Measurements from ENCODE around the gene NAA25. TPM values are rescaled to one million over a fixed set of nuclear protein-coding genes. Genes with fewer than 3 reads are reported as not detected.
"Not testable (repeated sequence)": the region's sequence is repeated elsewhere in the genome, so short reads cannot be mapped to it uniquely, and the experiment has no call there.

Gene NAA25
- total RNA-seq, 4 donors from 2014 or later = 5.3 to 57.4 (median 33.9) TPM

DNA sequence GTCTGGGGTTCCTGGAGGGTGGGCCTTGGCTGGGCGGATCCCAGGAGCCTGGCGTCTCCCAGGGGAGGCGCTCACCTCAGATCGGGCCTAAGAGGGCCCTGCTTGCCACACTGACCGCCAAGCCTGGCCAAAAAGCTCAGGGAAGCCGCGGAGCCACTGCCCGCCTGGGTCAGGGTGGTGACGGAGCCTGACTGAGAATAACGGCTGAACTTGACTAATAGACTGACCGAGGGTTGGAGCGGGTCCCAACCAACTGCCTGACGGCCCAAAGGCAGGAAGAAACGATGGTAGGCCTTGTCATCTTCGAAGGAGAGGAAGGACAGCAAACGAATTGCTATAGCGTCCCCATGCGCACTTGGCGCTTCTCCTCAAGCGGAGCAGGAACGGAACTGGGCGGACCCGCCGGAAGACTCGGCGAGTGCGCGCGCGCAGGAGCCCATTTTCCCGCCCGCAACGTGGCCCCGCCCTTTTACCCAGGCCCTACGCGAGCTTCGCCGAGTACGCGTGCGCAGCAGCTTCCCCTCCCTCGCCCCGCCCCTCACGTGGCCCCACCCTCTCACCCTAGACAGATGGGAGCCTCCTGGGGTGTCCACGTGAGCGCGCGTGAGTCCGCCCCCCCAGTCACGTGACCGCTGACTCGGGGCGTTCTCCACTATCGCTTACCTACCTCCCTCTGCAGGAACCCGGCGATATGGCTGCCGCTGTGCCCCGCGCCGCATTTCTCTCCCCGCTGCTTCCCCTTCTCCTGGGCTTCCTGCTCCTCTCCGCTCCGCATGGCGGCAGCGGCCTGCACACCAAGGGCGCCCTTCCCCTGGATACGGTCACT is 95.6 kb downstream of the NAA25 start, which contains the start of the genes ERP29 and TMEM116:
ERP29 (plus strand) TSS at position 652 of the 826 bp plus-strand sequence; CDS start at position 692, 40 bp downstream.
TMEM116 (minus strand) TSS at position 391 of the 826 bp plus-strand sequence. CDS start 7,895 bp downstream, outside the sequence.
- Histone ChIP-seq H3K9me3 (no peaks in the 10 kb centered on the region), H3K4me3 (peak within 1 kb of the TSS; percentile 90 to 95), H3K27me3 (no peaks in the 10 kb centered on the region), H3K4me1 (peaks cover 0 to 5% of the 10 kb centered on the region in 2 donors), H3K27ac (peak within 1 kb of the TSS; percentile 87 to 99), H3K36me3 (no peaks in the 10 kb centered on the region)
- TF ChIP-seq, protein P1, sequence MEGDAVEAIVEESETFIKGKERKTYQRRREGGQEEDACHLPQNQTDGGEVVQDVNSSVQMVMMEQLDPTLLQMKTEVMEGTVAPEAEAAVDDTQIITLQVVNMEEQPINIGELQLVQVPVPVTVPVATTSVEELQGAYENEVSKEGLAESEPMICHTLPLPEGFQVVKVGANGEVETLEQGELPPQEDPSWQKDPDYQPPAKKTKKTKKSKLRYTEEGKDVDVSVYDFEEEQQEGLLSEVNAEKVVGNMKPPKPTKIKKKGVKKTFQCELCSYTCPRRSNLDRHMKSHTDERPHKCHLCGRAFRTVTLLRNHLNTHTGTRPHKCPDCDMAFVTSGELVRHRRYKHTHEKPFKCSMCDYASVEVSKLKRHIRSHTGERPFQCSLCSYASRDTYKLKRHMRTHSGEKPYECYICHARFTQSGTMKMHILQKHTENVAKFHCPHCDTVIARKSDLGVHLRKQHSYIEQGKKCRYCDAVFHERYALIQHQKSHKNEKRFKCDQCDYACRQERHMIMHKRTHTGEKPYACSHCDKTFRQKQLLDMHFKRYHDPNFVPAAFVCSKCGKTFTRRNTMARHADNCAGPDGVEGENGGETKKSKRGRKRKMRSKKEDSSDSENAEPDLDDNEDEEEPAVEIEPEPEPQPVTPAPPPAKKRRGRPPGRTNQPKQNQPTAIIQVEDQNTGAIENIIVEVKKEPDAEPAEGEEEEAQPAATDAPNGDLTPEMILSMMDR (IDR thresholded peaks at IDR 0.05) = peak; percentile 31 to 78 (median 70)
- peak; percentile 90 to 96 for TF ChIP-seq POLR2A (IDR thresholded peaks at IDR 0.05)
- peak; percentile 100 for DNase-seq
- intact Hi-C loops (cut with DNase I; ENCODE audit: low total_unique reads) = loop anchor here (10.0 kb wide), 1 partner anchor 92 kb away; the partner anchor contains the start of gene NAA25

DNA sequence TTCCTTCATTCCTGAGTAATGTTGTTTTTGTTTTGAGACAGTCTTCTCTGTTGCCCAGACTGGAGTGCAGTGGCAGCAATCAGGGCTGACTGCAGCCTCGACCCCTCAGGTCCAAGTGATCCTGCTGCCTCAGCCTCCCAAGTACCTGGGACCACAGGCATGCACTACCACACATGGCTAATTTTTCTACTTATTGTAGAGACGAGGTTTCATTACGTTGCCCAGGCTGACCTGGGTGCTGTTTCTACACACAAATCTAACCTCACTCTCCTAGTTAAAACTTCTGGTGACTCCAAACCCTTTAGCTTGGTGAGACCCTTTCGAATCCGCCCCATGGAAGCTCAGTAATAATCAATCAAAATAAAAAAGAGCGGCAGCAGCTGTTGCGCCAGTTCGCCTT is 96.9 kb downstream of the NAA25 start:
- H3K4me1 ChIP-seq = peaks cover 0 to 5% of the 10 kb centered on the region in 2 donors
- H3K36me3 ChIP-seq = no peaks in the 10 kb centered on the region
- no peak for DNase-seq
- peak overlapping the region in 1 of 2 donors; percentile 87 for H3K27ac ChIP-seq
- no peaks in the 10 kb centered on the region for H3K27me3 ChIP-seq
- H3K4me3 ChIP-seq = peak overlapping the region in 1 of 2 donors; percentile 95
- intact Hi-C loops (cut with DNase I; ENCODE audit: low total_unique reads) = loop anchor here (10.0 kb wide), 1 partner anchor 93 kb away; the partner anchor contains the start of gene NAA25
- no peaks in the 10 kb centered on the region for H3K9me3 ChIP-seq
- TF ChIP-seq POLR2A (IDR thresholded peaks at IDR 0.05) = no peak
- TF ChIP-seq, protein P1 (IDR thresholded peaks at IDR 0.05) = no peak

DNA sequence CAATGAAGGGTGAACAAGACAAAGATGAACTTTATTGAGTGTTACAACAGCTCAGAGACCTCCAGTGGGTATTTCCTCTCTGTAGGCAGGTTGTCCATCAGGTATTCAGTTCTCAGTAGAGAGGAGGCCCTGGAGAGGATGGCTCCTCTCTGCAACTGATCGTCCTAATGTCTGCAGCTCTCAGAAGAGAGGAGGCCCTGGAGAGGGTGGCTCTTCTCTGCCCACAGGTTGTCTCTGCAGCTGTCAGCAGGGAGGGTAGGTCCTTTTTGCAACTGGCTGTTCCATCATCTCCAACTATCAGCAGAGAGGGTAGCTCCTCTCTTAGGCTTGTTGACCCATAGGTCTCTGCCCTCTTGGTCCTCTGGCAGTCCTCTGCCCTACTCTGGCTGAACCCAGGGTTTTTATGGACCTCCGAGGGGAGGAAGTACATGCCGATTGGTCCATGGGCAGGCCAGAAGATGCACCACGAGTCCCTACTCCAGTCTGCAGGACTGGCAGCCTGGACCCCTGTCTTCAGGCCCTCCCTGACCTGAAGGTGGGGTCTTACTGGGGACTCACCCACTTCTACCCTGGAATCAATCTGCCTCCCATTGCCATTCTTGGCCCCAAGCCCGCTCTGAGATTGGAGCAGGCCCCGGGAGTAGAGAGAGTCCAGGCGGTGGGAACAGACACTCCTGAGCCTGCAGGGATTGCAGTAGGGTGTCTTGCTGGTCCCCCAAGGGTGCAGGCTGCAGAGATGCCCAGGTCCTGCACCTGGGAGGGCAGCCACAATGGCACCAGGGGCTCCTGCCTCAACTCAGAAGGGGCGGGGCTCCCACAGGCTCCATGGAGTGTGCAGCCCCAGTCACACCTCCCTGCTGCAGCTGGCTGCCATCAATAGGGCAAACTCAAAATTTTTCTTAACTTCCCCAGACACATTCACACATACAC is 97.9 kb downstream of the NAA25 start:
- no peak overlapping the region for H3K27ac ChIP-seq
- no peak for DNase-seq
- intact Hi-C loops (cut with DNase I; ENCODE audit: low total_unique reads) = loop anchor here (10.0 kb wide), 1 partner anchor 94 kb away; the partner anchor contains the start of gene NAA25
- H3K9me3 ChIP-seq = no peaks in the 10 kb centered on the region
- H3K36me3 ChIP-seq = no peaks in the 10 kb centered on the region
- no peak for TF ChIP-seq POLR2A (IDR thresholded peaks at IDR 0.05)
- TF ChIP-seq, protein P1 (IDR thresholded peaks at IDR 0.05) = no peak
- no peak overlapping the region for H3K4me3 ChIP-seq
- H3K4me1 ChIP-seq = peaks cover 0 to 5% of the 10 kb centered on the region in 2 donors
- H3K27me3 ChIP-seq = no peaks in the 10 kb centered on the region

DNA sequence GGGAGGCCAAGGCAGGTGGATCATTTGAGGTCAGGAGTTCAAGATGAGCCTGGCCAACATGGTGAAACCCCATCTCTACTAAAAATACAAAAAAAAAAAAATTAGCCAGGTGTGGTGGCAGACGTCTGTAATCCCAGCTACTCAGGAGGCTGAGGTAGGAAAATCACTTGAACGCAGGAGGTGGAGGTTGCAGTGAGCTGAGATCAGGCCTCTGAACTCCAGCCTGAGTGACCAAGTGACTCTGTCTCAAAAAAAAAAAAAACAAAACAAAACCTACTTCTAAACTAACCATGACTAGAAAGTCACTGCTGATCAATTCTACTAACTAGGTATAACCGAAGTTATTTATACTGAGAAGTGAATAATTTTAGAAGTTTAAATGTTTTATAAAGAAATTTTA is 99.0 kb downstream of the NAA25 start:
- H3K36me3 ChIP-seq; intact Hi-C loops (cut with DNase I; ENCODE audit: low total_unique reads); DNase-seq; H3K4me1 ChIP-seq; H3K4me3 ChIP-seq; H3K27ac ChIP-seq; H3K9me3 ChIP-seq; H3K27me3 ChIP-seq: not testable (repeated sequence)

DNA sequence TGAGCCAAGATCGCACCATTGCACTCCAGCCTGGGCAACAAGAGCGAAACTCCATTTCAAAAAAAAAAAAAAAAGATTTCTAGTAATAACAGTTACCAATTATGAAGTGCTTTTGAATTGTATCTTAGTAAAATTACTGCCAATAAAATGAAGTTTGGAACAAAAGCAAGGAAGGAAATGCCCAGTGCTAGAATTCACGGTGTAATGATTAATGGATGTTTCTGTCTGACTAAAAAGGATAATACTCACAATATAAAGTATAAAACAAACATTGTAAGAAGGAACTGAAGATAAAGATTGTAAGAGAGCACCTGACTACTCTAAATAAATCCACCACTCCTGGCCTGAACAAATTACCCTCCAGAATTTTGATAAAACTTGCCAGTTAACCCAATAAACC is 99.7 kb downstream of the NAA25 start:
- no peak for DNase-seq
- Histone ChIP-seq H3K4me1 (peaks cover 0 to 5% of the 10 kb centered on the region in 2 donors), H3K27me3 (no peaks in the 10 kb centered on the region), H3K9me3 (no peaks in the 10 kb centered on the region), H3K4me3 (no peak overlapping the region), H3K36me3 (no peaks in the 10 kb centered on the region), H3K27ac (no peak overlapping the region)
- TF ChIP-seq, protein P1 (IDR thresholded peaks at IDR 0.05) = no peak
- TF ChIP-seq POLR2A (IDR thresholded peaks at IDR 0.05) = no peak
- intact Hi-C loops (cut with DNase I; ENCODE audit: low total_unique reads) = no loop called here
